Body of pancreas (tissue), 4 donors: ENCODE measurements around the gene ARRB1. TPM values are rescaled to one million over a fixed set of nuclear protein-coding genes. Genes with fewer than 3 reads are reported as not detected.

ENCODE experiments used
- ATAC-seq: fragments of 150-250 bp; one replicate; pipeline ENCODE4 v1.9.1; 2016
- DNase-seq, 4 donors: peaks; one replicate each; pipeline ENCODE4 v3.0.0-alpha.2; 2019
- H3K27ac ChIP-seq, 4 donors: fragments of 200-600 bp; sonication (generic); 1 replicate in 3 of 4; 2 replicates in 1 of 4; pipeline versions ENCODE4 v1.5.1 to v1.6.1; 2016 to 2019; ENCODE audit warnings: mild to moderate bottlenecking in 1 of 4, mixed read lengths in 1 of 4, moderate library complexity in 1 of 4
- H3K27me3 ChIP-seq, 2 donors: fragments of 200-600 bp; sonication (generic); one replicate each; pipeline ENCODE4 v1.6.0; 2016; ENCODE audit warnings: mild to moderate bottlenecking in 1 of 2
- H3K36me3 ChIP-seq, 2 donors: fragments of 200-600 bp; sonication (generic); replicated peaks in 1 of 2; 2 replicates each; pipeline ENCODE4 v1.5.1; 2016; ENCODE audit warnings: low read depth in 2 of 2; ENCODE audit not compliant: insufficient read depth in 1 of 2
- H3K4me1 ChIP-seq: fragments of 200-600 bp; sonication (generic); one replicate; pipeline ENCODE4 v1.6.0; 2016
- H3K4me3 ChIP-seq, 2 donors: fragments of 200-600 bp; sonication (generic); 1 replicate in 1 of 2; 2 replicates in 1 of 2; pipeline ENCODE4 v1.5.1; 2016 to 2019
- H3K9me3 ChIP-seq, 3 donors: fragments of 200-600 bp; sonication (generic); 1 replicate in 2 of 3; 2 replicates in 1 of 3; pipeline ENCODE4 v1.5.1; 2016
- POLR2A ChIP-seq, 3 donors: fragments of 450-650 bp; IDR thresholded peaks; one replicate each; pipeline ENCODE4 v1.6.1; 2016; ENCODE audit warnings: antibody characterized with exemption in 3 of 3, mild to moderate bottlenecking in 2 of 3
- WGBS, 2 donors: methylation state at CpG; one replicate each; pipeline ENCODE4 v1.1.5; 2017; 5-methylcytosine and 5-hydroxymethylcytosine counted together
- intact Hi-C: fragments of 100-400 bp; cut with DNase I; formaldehyde crosslinking; loops from one replicate; pipeline ENCODE4 v1.15.1; 2023
- total RNA-seq, 2 donors: library from RNA; depleted of rRNA; stranded (reverse); fragments of >200 nt; gene quantifications; one replicate each; pipeline ENCODE4 v1.1.0, GENCODE V29; 2016
- TF ChIP-seq, protein P1 (sequence below), 7 experiments: fragments of 450-650 bp in 4 of 7; fragments of 200-600 bp in 3 of 7; sonication (generic) in 3 of 7; IDR thresholded peaks; one replicate each; pipeline ENCODE4 v1.5.1; 2016 to 2019; ENCODE audit warnings: antibody characterized with exemption in 7 of 7

Gene ARRB1
- total RNA-seq, 2 donors from 2014 or later, result 41.0 to 54.1 TPM

DNA sequence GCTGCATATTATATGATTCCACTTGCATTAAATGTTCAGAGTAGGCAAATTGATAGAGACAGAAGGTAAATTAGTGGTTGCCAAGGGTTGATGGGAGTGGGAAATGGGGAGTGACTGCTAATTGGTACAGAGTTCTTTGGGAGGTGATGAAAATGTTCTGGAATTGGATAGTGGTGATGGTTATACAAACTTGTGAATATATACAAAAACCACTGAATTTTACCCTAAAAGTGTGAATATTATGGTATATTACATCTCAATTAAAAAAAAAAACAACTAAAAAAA, 52.5 kb downstream of the ARRB1 start:
- TF ChIP-seq, protein P1, sequence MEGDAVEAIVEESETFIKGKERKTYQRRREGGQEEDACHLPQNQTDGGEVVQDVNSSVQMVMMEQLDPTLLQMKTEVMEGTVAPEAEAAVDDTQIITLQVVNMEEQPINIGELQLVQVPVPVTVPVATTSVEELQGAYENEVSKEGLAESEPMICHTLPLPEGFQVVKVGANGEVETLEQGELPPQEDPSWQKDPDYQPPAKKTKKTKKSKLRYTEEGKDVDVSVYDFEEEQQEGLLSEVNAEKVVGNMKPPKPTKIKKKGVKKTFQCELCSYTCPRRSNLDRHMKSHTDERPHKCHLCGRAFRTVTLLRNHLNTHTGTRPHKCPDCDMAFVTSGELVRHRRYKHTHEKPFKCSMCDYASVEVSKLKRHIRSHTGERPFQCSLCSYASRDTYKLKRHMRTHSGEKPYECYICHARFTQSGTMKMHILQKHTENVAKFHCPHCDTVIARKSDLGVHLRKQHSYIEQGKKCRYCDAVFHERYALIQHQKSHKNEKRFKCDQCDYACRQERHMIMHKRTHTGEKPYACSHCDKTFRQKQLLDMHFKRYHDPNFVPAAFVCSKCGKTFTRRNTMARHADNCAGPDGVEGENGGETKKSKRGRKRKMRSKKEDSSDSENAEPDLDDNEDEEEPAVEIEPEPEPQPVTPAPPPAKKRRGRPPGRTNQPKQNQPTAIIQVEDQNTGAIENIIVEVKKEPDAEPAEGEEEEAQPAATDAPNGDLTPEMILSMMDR (IDR thresholded peaks at IDR 0.05), result no peak
- no peak for TF ChIP-seq POLR2A (IDR thresholded peaks at IDR 0.05)
- no peaks in the 10 kb centered on the region for H3K9me3 ChIP-seq
- ATAC-seq (no peak), DNase-seq (no peak)
- no peak overlapping the region for H3K27ac ChIP-seq
- peaks cover 19% of the 10 kb centered on the region for H3K4me1 ChIP-seq
- H3K4me3 ChIP-seq, result no peak overlapping the region
- intact Hi-C loops, result no loop called here
- no peaks in the 10 kb centered on the region for H3K36me3 ChIP-seq
- H3K27me3 ChIP-seq, result no peaks in the 10 kb centered on the region

DNA sequence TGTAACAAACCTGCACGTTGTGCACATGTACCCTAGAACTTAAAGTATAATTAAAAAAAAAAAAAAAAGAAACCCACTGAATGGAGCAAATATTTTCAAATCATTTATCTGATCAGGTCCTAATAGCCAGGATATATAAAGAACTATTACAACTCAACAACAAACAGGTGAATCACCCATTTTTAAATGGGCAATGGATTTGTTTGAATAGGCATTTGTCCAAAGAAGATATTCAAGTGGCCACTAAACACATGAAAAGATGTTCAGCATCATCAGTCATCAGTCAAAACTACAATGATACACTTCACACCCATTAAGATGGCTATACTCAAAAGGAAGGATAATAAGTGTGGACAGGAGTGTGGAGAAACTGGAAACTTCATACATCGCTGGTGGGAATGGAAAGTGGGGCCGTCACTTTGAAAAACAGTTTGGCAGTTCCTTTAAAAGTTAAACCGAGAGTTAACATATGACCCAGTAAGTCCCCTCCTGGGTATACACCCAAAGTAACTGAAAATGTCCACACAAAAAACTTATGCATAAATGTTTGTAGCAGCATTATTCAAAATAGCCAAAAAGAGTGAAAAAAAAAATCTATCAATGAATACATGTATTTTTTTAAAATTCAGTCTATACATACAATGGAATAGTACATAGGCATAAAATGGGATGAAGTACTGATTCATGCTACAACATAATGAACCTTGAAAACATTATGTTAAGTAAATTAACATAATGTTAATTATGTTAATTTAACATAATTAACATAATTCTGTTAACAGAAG, 53.1 kb downstream of the ARRB1 start:
- Histone ChIP-seq H3K27me3 (no peaks in the 10 kb centered on the region), H3K27ac (no peak overlapping the region), H3K9me3 (no peaks in the 10 kb centered on the region), H3K4me3 (no peak overlapping the region), H3K36me3 (no peaks in the 10 kb centered on the region), H3K4me1 (peaks cover 19% of the 10 kb centered on the region)
- WGBS, 2 donors, result 71 to 89% methylated on average over 4 of the region's 4 CpGs
- DNase-seq (no peak), ATAC-seq (no peak)
- intact Hi-C loops, result no loop called here
- TF ChIP-seq, protein P1 (IDR thresholded peaks at IDR 0.05), result no peak
- no peak for TF ChIP-seq POLR2A (IDR thresholded peaks at IDR 0.05)

DNA sequence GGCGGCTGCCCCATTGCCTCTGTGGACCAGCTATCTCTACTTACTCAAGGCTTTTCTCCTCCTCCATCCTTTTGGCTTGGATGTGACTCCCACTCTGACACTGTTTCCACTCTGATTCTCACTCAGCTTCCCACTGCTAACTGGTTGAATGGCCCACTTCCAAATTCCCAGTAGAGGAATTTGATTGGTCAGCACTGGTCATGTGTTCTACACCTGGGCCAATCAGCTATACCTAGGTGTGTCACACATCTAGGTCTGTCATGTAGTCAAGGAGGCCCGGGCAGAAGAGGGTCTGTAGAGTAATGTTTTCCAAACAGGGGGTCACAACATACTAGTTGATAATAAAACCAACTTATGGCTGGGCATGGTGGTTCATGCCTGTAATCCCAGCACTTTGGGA, 57.6 kb downstream of the ARRB1 start:
- DNase-seq (no peak), ATAC-seq (no peak)
- no peaks in the 10 kb centered on the region for H3K27me3 ChIP-seq
- H3K36me3 ChIP-seq, result peaks cover 0 to 1% of the 10 kb centered on the region in 2 donors
- WGBS, 2 donors, result 84 to 100% methylated on average over 2 of the region's 2 CpGs
- H3K4me1 ChIP-seq, result no peaks in the 10 kb centered on the region
- intact Hi-C loops, result no loop called here
- no peak overlapping the region for H3K27ac ChIP-seq
- no peaks in the 10 kb centered on the region for H3K9me3 ChIP-seq
- no peak for TF ChIP-seq POLR2A (IDR thresholded peaks at IDR 0.05)
- TF ChIP-seq, protein P1 (IDR thresholded peaks at IDR 0.05), result no peak
- no peak overlapping the region for H3K4me3 ChIP-seq

DNA sequence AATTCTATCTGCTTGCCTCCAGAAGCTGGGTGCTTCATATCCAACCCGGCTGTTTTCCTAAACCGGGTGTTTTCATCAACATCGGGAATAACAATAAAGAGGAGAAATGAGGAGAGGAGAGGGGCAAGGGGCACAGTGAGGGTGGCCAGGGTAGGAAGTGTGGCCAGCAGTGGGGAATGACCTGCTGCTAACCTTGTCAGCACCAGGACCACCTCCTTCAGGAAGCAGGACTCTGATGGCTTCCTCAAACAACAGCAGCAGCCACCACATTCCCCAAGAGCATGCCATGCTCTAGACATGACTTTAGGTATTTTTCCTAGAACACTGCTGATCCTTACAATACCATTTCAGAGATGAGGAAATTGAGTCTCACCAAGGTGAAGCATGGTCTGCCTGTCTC, 58.5 kb downstream of the ARRB1 start:
- intact Hi-C loops, result no loop called here
- Histone ChIP-seq H3K27ac (no peak overlapping the region), H3K27me3 (no peaks in the 10 kb centered on the region), H3K4me1 (no peaks in the 10 kb centered on the region), H3K9me3 (no peaks in the 10 kb centered on the region), H3K36me3 (peaks cover 0 to 1% of the 10 kb centered on the region in 2 donors), H3K4me3 (no peak overlapping the region)
- ATAC-seq, result no peak
- no peak for DNase-seq
- WGBS, 2 donors, result 72 to 92% methylated on average over 3 of the region's 3 CpGs
- TF ChIP-seq POLR2A (IDR thresholded peaks at IDR 0.05), result no peak
- TF ChIP-seq, protein P1 (IDR thresholded peaks at IDR 0.05), result no peak

DNA sequence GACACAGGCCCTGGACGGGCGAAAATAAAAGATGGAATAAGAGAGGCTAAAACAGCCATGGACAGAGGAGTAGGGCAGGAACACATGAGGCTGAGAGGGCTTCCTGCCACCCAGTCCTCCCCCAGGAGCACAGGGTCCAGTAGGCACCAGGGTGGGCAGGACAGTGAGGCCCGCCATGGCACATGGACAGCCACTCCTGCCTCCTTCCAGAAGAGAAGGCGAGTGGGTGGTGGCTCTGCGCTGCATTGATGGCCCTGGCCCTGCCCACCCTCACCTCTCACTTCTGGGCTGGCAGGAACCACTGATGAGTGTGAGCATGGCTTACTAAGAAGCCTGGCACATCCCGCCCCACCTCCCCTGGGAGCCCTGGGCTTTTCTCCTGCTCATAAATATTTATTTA, 59.7 kb downstream of the ARRB1 start:
- intact Hi-C loops, result no loop called here
- Histone ChIP-seq H3K4me1 (no peaks in the 10 kb centered on the region), H3K36me3 (peaks cover 0 to 1% of the 10 kb centered on the region in 2 donors), H3K27ac (no peak overlapping the region), H3K27me3 (no peaks in the 10 kb centered on the region), H3K4me3 (no peak overlapping the region), H3K9me3 (no peaks in the 10 kb centered on the region)
- TF ChIP-seq, protein P1 (IDR thresholded peaks at IDR 0.05), result no peak
- TF ChIP-seq POLR2A (IDR thresholded peaks at IDR 0.05), result no peak
- DNase-seq (no peak), ATAC-seq (no peak)
- WGBS, 2 donors, result 90 to 92% methylated on average over 6 of the region's 6 CpGs
